Natural killer cell (primary cell): Measurements from ENCODE around the gene ECT2L. TPM values are rescaled to one million over a fixed set of nuclear protein-coding genes. Genes with fewer than 3 reads are reported as not detected.
A peak's percentile ranks its signal among the peaks of the same experiment; 100 is the strongest.

Experiments used
- ATAC-seq, 3 donors: fragments of 150-1000 bp in 2 of 3; fragments of 200-7000 bp in 1 of 3; cut with Tn5 transposase; 1 replicate in 1 of 3; 2 replicates in 2 of 3; pipeline ENCODE4 v1.10.0; 2021; ENCODE audit warnings: mild to moderate bottlenecking in 2 of 3, moderate library complexity in 2 of 3
- DNase-seq, 2 donors: peaks; one replicate each; pipeline versions ENCODE4 v3.0.0 to v3.0.0-alpha.2; 2013 to 2021; ENCODE audit warnings: mixed read lengths in 1 of 2
- H3K27ac ChIP-seq: one replicate; pipeline ENCODE4 v1.5.1; 2013; ENCODE audit warnings: mild to moderate bottlenecking, low read length
- H3K27me3 ChIP-seq: one replicate; pipeline ENCODE4 v1.6.1; 2013; ENCODE audit warnings: low read length; ENCODE audit not compliant: control insufficient read depth, insufficient read depth
- H3K36me3 ChIP-seq: one replicate; pipeline ENCODE4 v1.6.1; 2013; ENCODE audit warnings: low read length; ENCODE audit not compliant: control insufficient read depth, insufficient read depth
- H3K4me1 ChIP-seq: one replicate; pipeline ENCODE4 v1.6.1; 2013; ENCODE audit warnings: low read length; ENCODE audit not compliant: control insufficient read depth, insufficient read depth
- H3K4me3 ChIP-seq: one replicate; pipeline ENCODE4 v1.5.1; 2013; ENCODE audit warnings: low read length
- H3K9me3 ChIP-seq: one replicate; pipeline ENCODE4 v1.6.1; 2013; ENCODE audit warnings: low read length; ENCODE audit not compliant: control insufficient read depth, insufficient read depth
- H3K27ac Mint-ChIP-seq, 2 donors: one replicate each; pipeline ENCODE4 v1.8.0; 2022; ENCODE audit warnings: mild to moderate bottlenecking in 2 of 2, mixed read lengths in 2 of 2, moderate library complexity in 1 of 2
- H3K27me3 Mint-ChIP-seq, 2 donors: one replicate each; pipeline ENCODE4 v1.8.0; 2022; ENCODE audit warnings: low read depth in 2 of 2, mixed read lengths in 2 of 2
- H3K36me3 Mint-ChIP-seq: one replicate; pipeline ENCODE4 v1.8.0; 2022; ENCODE audit warnings: mixed read lengths
- H3K4me1 Mint-ChIP-seq, 2 donors: one replicate each; pipeline ENCODE4 v1.8.0; 2022; ENCODE audit warnings: mixed read lengths in 2 of 2
- H3K4me3 Mint-ChIP-seq: one replicate; pipeline ENCODE4 v1.8.0; 2022; ENCODE audit warnings: mild to moderate bottlenecking, moderate library complexity, mixed read lengths
- H3K9me3 Mint-ChIP-seq, 2 donors: one replicate each; pipeline ENCODE4 v1.8.0; 2022; ENCODE audit warnings: mixed read lengths in 2 of 2
- CTCF ChIP-seq: fragments of 200-600 bp; IDR thresholded peaks from one replicate; pipeline ENCODE4 v1.8.0; 2022; ENCODE audit warnings: antibody characterized with exemption
- WGBS: methylation state at CpG from one replicate; pipeline ENCODE4 v1.1.7; 2013; ENCODE audit warnings: missing lambda C conversion rate; ENCODE audit not compliant: insufficient coverage; 5-methylcytosine and 5-hydroxymethylcytosine counted together
- intact Hi-C: fragments of 100-400 bp; cut with micrococcal nuclease; formaldehyde crosslinking; loops from one replicate; pipeline ENCODE4 v1.14.2; 2022
- total RNA-seq, 4 donors: library from RNA; stranded (reverse); fragments of 120-200 nt in 1 of 4; gene quantifications; one replicate each; pipeline versions ENCODE4 v1.2.3 to v1.2.4, GENCODE V29; 2013 to 2022

Gene ECT2L
- total RNA-seq, 3 donors from 2014 or later (not counting 1 experiment from before 2014, with no cell fraction given), result 0.12 TPM; not detected in 2

- DNase-seq (peak in 1 of 2 donors; percentile 6), ATAC-seq (peak in 1 of 3 donors; percentile 44)
- 76% methylated on average over 3 of the region's 3 CpGs for WGBS
- H3K36me3 Mint-ChIP-seq, result peaks cover 7% of the 10 kb centered on the region
- TF ChIP-seq CTCF, result no peak
- Histone ChIP-seq H3K27ac (no peak overlapping the region), H3K9me3 (no peaks in the 10 kb centered on the region), H3K4me3 (no peak overlapping the region), H3K4me1 (no peaks in the 10 kb centered on the region), H3K27me3 (no peaks in the 10 kb centered on the region), H3K36me3 (peaks cover 71% of the 10 kb centered on the region)
- H3K27ac Mint-ChIP-seq, result peak overlapping the region in 1 of 2 donors; percentile 6
- intact Hi-C loops, result no loop called here
- H3K4me1 Mint-ChIP-seq, result no peaks in the 10 kb centered on the region
- no peaks in the 10 kb centered on the region for H3K27me3 Mint-ChIP-seq
- no peaks in the 10 kb centered on the region for H3K9me3 Mint-ChIP-seq
- H3K4me3 Mint-ChIP-seq, result no peak overlapping the region
Measured at GRCh38 chr6:138912308-138912707, 116.4 kb downstream of the ECT2L start.

GRCh38 chr6:138914701-138915100 is 118.8 kb downstream of the ECT2L start:
- H3K27ac Mint-ChIP-seq, result no peak overlapping the region
- Histone ChIP-seq H3K4me3 (no peak overlapping the region), H3K27me3 (no peaks in the 10 kb centered on the region), H3K27ac (no peak overlapping the region), H3K9me3 (no peaks in the 10 kb centered on the region), H3K36me3 (peaks cover 65% of the 10 kb centered on the region), H3K4me1 (no peaks in the 10 kb centered on the region)
- 81% methylated on average over 1 of the region's 1 CpG for WGBS
- no peaks in the 10 kb centered on the region for H3K9me3 Mint-ChIP-seq
- intact Hi-C loops, result no loop called here
- H3K4me3 Mint-ChIP-seq, result no peak overlapping the region
- H3K36me3 Mint-ChIP-seq, result peaks cover 7% of the 10 kb centered on the region
- ATAC-seq (no peak), DNase-seq (no peak)
- H3K4me1 Mint-ChIP-seq, result no peaks in the 10 kb centered on the region
- no peak for TF ChIP-seq CTCF
- no peaks in the 10 kb centered on the region for H3K27me3 Mint-ChIP-seq

- Mint-ChIP-seq H3K27me3 (no peaks in the 10 kb centered on the region), H3K9me3 (no peaks in the 10 kb centered on the region), H3K4me1 (no peaks in the 10 kb centered on the region), H3K27ac (no peak overlapping the region), H3K36me3 (no peaks in the 10 kb centered on the region), H3K4me3 (no peak overlapping the region)
- intact Hi-C loops, result no loop called here
- Histone ChIP-seq H3K27ac (no peak overlapping the region), H3K27me3 (no peaks in the 10 kb centered on the region), H3K36me3 (peaks cover 44% of the 10 kb centered on the region), H3K4me1 (no peaks in the 10 kb centered on the region), H3K4me3 (no peak overlapping the region), H3K9me3 (no peaks in the 10 kb centered on the region)
- ATAC-seq, result no peak
- 100% methylated on average over 1 of the region's 3 CpGs for WGBS
- TF ChIP-seq CTCF, result no peak
- no peak for DNase-seq
Measured at GRCh38 chr6:138920906-138921305, 125.0 kb downstream of the ECT2L start.

GRCh38 chr6:138923561-138923960 is 127.7 kb downstream of the ECT2L start:
- peaks cover 31% of the 10 kb centered on the region for H3K36me3 ChIP-seq
- Mint-ChIP-seq H3K4me1 (no peaks in the 10 kb centered on the region), H3K4me3 (no peak overlapping the region), H3K27me3 (no peaks in the 10 kb centered on the region), H3K9me3 (no peaks in the 10 kb centered on the region), H3K27ac (no peak overlapping the region), H3K36me3 (no peaks in the 10 kb centered on the region)
- DNase-seq (no peak), ATAC-seq (no peak)
- TF ChIP-seq CTCF, result no peak
- no peak overlapping the region for H3K27ac ChIP-seq
- H3K27me3 ChIP-seq, result no peaks in the 10 kb centered on the region
- H3K4me1 ChIP-seq, result no peaks in the 10 kb centered on the region
- intact Hi-C loops, result no loop called here
- no peak overlapping the region for H3K4me3 ChIP-seq
- no peaks in the 10 kb centered on the region for H3K9me3 ChIP-seq
